ENCODE measurements around the gene NTN1.

NTN1 gene

GRCh38 chr17:9188367-9188766, 167.1 kb downstream of the NTN1 start:
- DNase-seq (ENCODE audit: low read depth in 2 of 2, low spot score in 1 of 2) = no peak

GRCh38 chr17:9189870-9190269, 168.6 kb downstream of the NTN1 start:
- no peak for DNase-seq (ENCODE audit: low read depth in 2 of 2, low spot score in 1 of 2)

- DNase-seq (ENCODE audit: low read depth in 2 of 2, low spot score in 1 of 2) = no peak
Measured at GRCh38 chr17:9192010-9192409, 170.7 kb downstream of the NTN1 start.

GRCh38 chr17:9195411-9195810, 174.1 kb downstream of the NTN1 start:
- DNase-seq (ENCODE audit: low read depth in 2 of 2, low spot score in 1 of 2) = no peak

- DNase-seq (ENCODE audit: low read depth in 2 of 2, low spot score in 1 of 2) = no peak
Measured at GRCh38 chr17:9195961-9196670, 174.8 kb downstream of the NTN1 start.

GRCh38 chr17:9199571-9200551, 178.6 kb downstream of the NTN1 start:
- DNase-seq (ENCODE audit: low read depth in 2 of 2, low spot score in 1 of 2) = no peak

- DNase-seq (ENCODE audit: low read depth in 2 of 2, low spot score in 1 of 2) = no peak
Measured at GRCh38 chr17:9200699-9201359, 179.5 kb downstream of the NTN1 start.

- DNase-seq (ENCODE audit: low read depth in 2 of 2, low spot score in 1 of 2) = no peak
Measured at GRCh38 chr17:9202532-9202931, 181.2 kb downstream of the NTN1 start.

GRCh38 chr17:9203771-9204425, 182.6 kb downstream of the NTN1 start:
- DNase-seq (ENCODE audit: low read depth in 2 of 2, low spot score in 1 of 2) = no peak

- DNase-seq (ENCODE audit: low read depth in 2 of 2, low spot score in 1 of 2) = no peak
Measured at GRCh38 chr17:9204637-9205329, 183.5 kb downstream of the NTN1 start.

- no peak for DNase-seq (ENCODE audit: low read depth in 2 of 2, low spot score in 1 of 2)
Measured at GRCh38 chr17:9205520-9206409, 184.5 kb downstream of the NTN1 start.

- no peak for DNase-seq (ENCODE audit: low read depth in 2 of 2, low spot score in 1 of 2)
Measured at GRCh38 chr17:9206410-9206703, 185.0 kb downstream of the NTN1 start.

GRCh38 chr17:9206741-9207332, 185.5 kb downstream of the NTN1 start:
- no peak for DNase-seq (ENCODE audit: low read depth in 2 of 2, low spot score in 1 of 2)

- no peak for DNase-seq (ENCODE audit: low read depth in 2 of 2, low spot score in 1 of 2)
Measured at GRCh38 chr17:9208381-9209105, 187.2 kb downstream of the NTN1 start.

GRCh38 chr17:9209347-9209746, 188.0 kb downstream of the NTN1 start:
- DNase-seq (ENCODE audit: low read depth in 2 of 2, low spot score in 1 of 2) = no peak

- DNase-seq (ENCODE audit: low read depth in 2 of 2, low spot score in 1 of 2) = no peak
Measured at GRCh38 chr17:9209781-9210370, 188.6 kb downstream of the NTN1 start.

- DNase-seq (ENCODE audit: low read depth in 2 of 2, low spot score in 1 of 2) = no peak
Measured at GRCh38 chr17:9211133-9211765, 189.9 kb downstream of the NTN1 start.
